Smooth muscle cell (in vitro differentiated cells): ENCODE data around the gene TMPRSS11D. TPM values are rescaled to one million over a fixed set of nuclear protein-coding genes. Genes with fewer than 3 reads are reported as not detected.

Experiments
- DNase-seq: peaks from one replicate; lab custom pipeline; 2025; ENCODE audit not compliant: unreplicated experiment; lab: John Stamatoyannopoulos, UW
- H2AFZ ChIP-seq: fragments of 200-600 bp; sonication (generic); 2 replicates; pipeline ENCODE4 v1.6.0; 2016; ENCODE audit warnings: antibody characterized with exemption, low read depth, mild to moderate bottlenecking
- H3F3A ChIP-seq: fragments of 200-600 bp; sonication (generic); 2 replicates; pipeline ENCODE4 v1.6.0; 2017; ENCODE audit warnings: antibody characterized with exemption, low read depth
- H3K27ac ChIP-seq: fragments of 200-600 bp; sonication (generic); 2 replicates; pipeline ENCODE4 v1.5.1; 2016; ENCODE audit warnings: low read depth, mild to moderate bottlenecking
- H3K27me3 ChIP-seq: fragments of 200-600 bp; sonication (generic); 2 replicates; pipeline ENCODE4 v1.6.1; 2016; ENCODE audit warnings: low read depth, mild to moderate bottlenecking
- H3K36me3 ChIP-seq: fragments of 200-600 bp; sonication (generic); 2 replicates; pipeline ENCODE4 v1.5.1; 2016; ENCODE audit warnings: low read depth
- H3K4me1 ChIP-seq: fragments of 200-600 bp; sonication (generic); 2 replicates; pipeline ENCODE4 v1.5.1; 2016; ENCODE audit warnings: low read depth
- H3K4me2 ChIP-seq: fragments of 200-600 bp; sonication (generic); 2 replicates; pipeline ENCODE4 v1.6.0; 2016; ENCODE audit warnings: mild to moderate bottlenecking
- H3K4me3 ChIP-seq: fragments of 200-600 bp; sonication (generic); 2 replicates; pipeline ENCODE4 v1.5.1; 2016; ENCODE audit warnings: mild to moderate bottlenecking
- H3K79me2 ChIP-seq: fragments of 200-600 bp; sonication (generic); 2 replicates; pipeline ENCODE4 v1.6.0; 2016; ENCODE audit warnings: low read depth, mild to moderate bottlenecking
- H3K9ac ChIP-seq: fragments of 200-600 bp; sonication (generic); 2 replicates; pipeline ENCODE4 v1.6.0; 2016; ENCODE audit warnings: low read depth
- H3K9me3 ChIP-seq: fragments of 200-600 bp; sonication (generic); replicated peaks from 2 replicates; pipeline ENCODE4 v1.5.1; 2016; ENCODE audit warnings: low read depth
- H4K20me1 ChIP-seq: fragments of 200-600 bp; sonication (generic); 2 replicates; pipeline ENCODE4 v1.6.0; 2016; ENCODE audit warnings: low read depth
- CTCF ChIP-seq: fragments of 200-600 bp; sonication (generic); IDR thresholded peaks from 2 replicates; pipeline ENCODE4 v1.5.1; 2017; ENCODE audit warnings: borderline replicate concordance, mild to moderate bottlenecking, antibody characterized with exemption; ENCODE audit not compliant: insufficient read depth, poor library complexity, severe bottlenecking
- WGBS: methylation state at CpG from one replicate; pipeline ENCODE4 v1.1.7; 2016; ENCODE audit warnings: low lambda C conversion rate; 5-methylcytosine and 5-hydroxymethylcytosine counted together
- polyA plus RNA-seq: library from polyadenylated mRNA; unstranded; fragments of >200 nt; fragmentation: Nextera tagmentation; extraction: Ambion mirVana; gene quantifications from 2 replicates; pipeline ENCODE4 v1.2.1, GENCODE V29; 2016
- total RNA-seq: library from RNA; depleted of rRNA; stranded (reverse); fragments of >200 nt; gene quantifications from 2 replicates; pipeline ENCODE4 v1.2.3, GENCODE V29; 2014

TMPRSS11D gene
- total and polyA plus RNA-seq, 2 experiments from 2014 or later: not detected

DNA sequence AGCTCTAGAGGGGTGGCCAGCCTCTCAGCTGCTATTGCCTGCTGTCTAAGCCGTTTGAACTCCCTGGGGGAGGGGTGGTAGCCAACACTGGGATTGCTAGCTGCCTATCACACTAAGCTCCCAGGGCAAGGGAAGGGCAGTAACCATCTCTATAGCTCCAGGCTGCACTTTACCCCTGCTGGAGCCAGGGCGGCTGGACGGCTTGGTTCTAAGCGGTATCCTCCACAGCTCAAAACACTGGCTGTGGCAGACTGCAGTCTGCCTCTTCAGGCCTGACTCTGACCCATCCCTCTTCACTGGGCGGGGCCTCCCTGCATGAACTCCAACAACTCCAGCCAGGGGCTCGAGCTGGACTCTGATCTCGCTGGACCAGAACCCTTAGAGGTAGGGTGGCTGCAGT lies 74.3 kb downstream of the TMPRSS11D start:
- no peaks in the 10 kb centered on the region for H3F3A ChIP-seq
- no peak overlapping the region for H3K4me2 ChIP-seq
- no peak overlapping the region for H2AFZ ChIP-seq
- no peaks in the 10 kb centered on the region for H3K27me3 ChIP-seq
- 80% methylated on average over 7 of the region's 7 CpGs for WGBS
- no peaks in the 10 kb centered on the region for H3K79me2 ChIP-seq
- no peaks in the 10 kb centered on the region for H3K9me3 ChIP-seq
- no peaks in the 10 kb centered on the region for H3K4me1 ChIP-seq
- H3K27ac ChIP-seq: no peak overlapping the region
- H3K36me3 ChIP-seq: no peaks in the 10 kb centered on the region
- TF ChIP-seq CTCF: no peak
- no peak for DNase-seq
- H3K9ac ChIP-seq: no peak overlapping the region
- H4K20me1 ChIP-seq: no peaks in the 10 kb centered on the region
- H3K4me3 ChIP-seq: no peak overlapping the region

DNA sequence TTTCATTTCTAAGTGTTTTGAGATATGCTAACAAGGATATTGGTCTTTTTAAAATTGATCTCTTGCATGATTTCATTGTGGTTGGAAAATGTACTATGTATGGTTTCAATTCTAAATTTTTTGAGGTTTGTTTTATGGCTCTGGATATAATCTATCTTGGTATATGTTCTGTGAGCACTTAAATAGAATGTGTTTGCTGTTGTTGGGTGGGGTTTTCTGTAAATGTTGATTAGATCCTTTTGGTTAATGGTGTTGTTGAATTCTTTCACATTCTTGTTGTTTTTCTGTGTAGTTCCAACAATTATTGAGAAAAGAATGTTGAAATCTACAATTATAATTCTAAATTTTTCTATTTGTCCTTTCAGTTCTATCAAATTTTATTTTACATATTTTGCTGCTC lies 87.0 kb downstream of the TMPRSS11D start:
- Histone ChIP-seq H3K4me1 (no peaks in the 10 kb centered on the region), H3K36me3 (no peaks in the 10 kb centered on the region), H4K20me1 (no peaks in the 10 kb centered on the region), H3K27ac (no peak overlapping the region), H3K9ac (no peak overlapping the region), H3K4me2 (no peak overlapping the region), H2AFZ (no peak overlapping the region), H3F3A (no peaks in the 10 kb centered on the region), H3K27me3 (no peaks in the 10 kb centered on the region), H3K79me2 (no peaks in the 10 kb centered on the region), H3K9me3 (peaks cover 4% of the 10 kb centered on the region), H3K4me3 (no peak overlapping the region)
- TF ChIP-seq CTCF: no peak
- DNase-seq: no peak

DNA sequence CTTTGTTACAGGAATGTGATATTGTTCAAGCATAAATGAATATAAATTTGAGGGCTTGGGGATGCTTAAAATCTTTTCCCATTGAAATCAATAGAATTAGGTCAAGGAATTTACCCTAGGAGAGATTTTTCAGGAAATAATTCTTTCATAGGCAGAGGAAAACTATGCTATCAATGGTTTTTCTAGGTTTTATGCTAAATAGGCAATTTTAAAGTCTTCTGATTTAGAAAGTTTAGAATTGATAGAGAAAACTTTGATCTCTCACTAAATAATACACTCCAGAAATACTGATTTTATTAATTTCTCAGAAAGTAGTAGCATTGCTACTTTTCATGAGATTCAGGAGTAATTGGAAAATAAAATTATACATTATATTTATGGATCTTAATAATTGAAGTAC lies 93.1 kb downstream of the TMPRSS11D start:
- Histone ChIP-seq H3K27ac (no peak overlapping the region), H3K36me3 (no peaks in the 10 kb centered on the region), H4K20me1 (no peaks in the 10 kb centered on the region), H3K9me3 (no peaks in the 10 kb centered on the region), H3K79me2 (no peaks in the 10 kb centered on the region), H3F3A (no peaks in the 10 kb centered on the region), H2AFZ (no peak overlapping the region), H3K4me2 (no peak overlapping the region), H3K4me1 (no peaks in the 10 kb centered on the region), H3K4me3 (no peak overlapping the region), H3K27me3 (no peaks in the 10 kb centered on the region), H3K9ac (no peak overlapping the region)
- no peak for TF ChIP-seq CTCF
- DNase-seq: no peak

DNA sequence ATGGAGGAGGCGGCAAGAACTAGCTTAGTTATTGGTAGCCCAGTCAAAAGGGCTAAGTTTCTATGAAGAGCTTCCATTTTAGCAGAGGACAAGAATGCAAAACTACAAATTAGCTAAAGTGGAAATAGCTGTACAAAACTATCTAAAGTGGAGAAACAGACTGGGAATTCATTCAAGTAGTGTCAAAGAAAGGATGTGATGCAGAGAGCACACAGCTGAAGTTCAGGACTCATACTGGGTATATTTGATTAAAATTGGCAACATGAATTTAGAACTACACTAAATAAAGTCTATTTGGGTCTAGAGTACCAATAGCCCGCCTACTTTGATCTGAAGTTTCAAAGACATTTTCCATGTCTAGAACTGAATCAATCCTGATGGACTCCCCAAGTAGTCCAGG lies 96.5 kb downstream of the TMPRSS11D start:
- H3K4me3 ChIP-seq: no peak overlapping the region
- H2AFZ ChIP-seq: no peak overlapping the region
- H3K36me3 ChIP-seq: no peaks in the 10 kb centered on the region
- 88% methylated on average over 2 of the region's 2 CpGs for WGBS
- H3K27ac ChIP-seq: no peak overlapping the region
- TF ChIP-seq CTCF: no peak
- no peak for DNase-seq
- no peaks in the 10 kb centered on the region for H3K9me3 ChIP-seq
- H4K20me1 ChIP-seq: no peaks in the 10 kb centered on the region
- H3K4me1 ChIP-seq: no peaks in the 10 kb centered on the region
- no peak overlapping the region for H3K4me2 ChIP-seq
- H3K79me2 ChIP-seq: no peaks in the 10 kb centered on the region
- H3K9ac ChIP-seq: no peak overlapping the region
- H3K27me3 ChIP-seq: no peaks in the 10 kb centered on the region
- no peaks in the 10 kb centered on the region for H3F3A ChIP-seq
